CD4-positive, alpha-beta T cell (primary cell): ENCODE results near the gene NRAP. TPM values are rescaled to one million over a fixed set of nuclear protein-coding genes. Genes with fewer than 3 reads are reported as not detected.

Experiments used
- ATAC-seq: fragments of 200-7000 bp; cut with Tn5 transposase; one replicate; pipeline ENCODE4 v1.10.0; 2022; ENCODE audit warnings: mild to moderate bottlenecking; ENCODE audit not compliant: poor library complexity
- CTCF ChIA-PET: fragments of 350-600 bp; sonication (Branson Sonifier 250); formaldehyde crosslinking; loops from one replicate; lab custom pipeline; 2021; ENCODE audit warnings: antibody characterized with exemption, inconsistent platforms; lab: Charles Lee
- POLR2A ChIA-PET: fragments of 350-600 bp; sonication (Branson Sonifier 250); formaldehyde crosslinking; loops from one replicate; lab custom pipeline; 2021; ENCODE audit warnings: antibody characterized with exemption, inconsistent platforms; lab: Charles Lee
- DNase-seq, 14 experiments: peaks; one replicate each; pipeline ENCODE4 v3.0.0-alpha.2; 2013 to 2020; ENCODE audit warnings: mixed read lengths in 2 of 14
- H3K27ac ChIP-seq, 2 donors: one replicate each; pipeline versions ENCODE4 v1.5.1 to v1.7.0; 2013; ENCODE audit warnings: low read length in 2 of 2, low read depth in 1 of 2, mild to moderate bottlenecking in 1 of 2
- H3K27me3 ChIP-seq, 2 experiments: 1 replicate in 1 of 2; 2 replicates in 1 of 2; pipeline versions ENCODE4 v1.6.1 to v1.7.0; 2013; ENCODE audit warnings: low read length in 2 of 2, control low read depth in 1 of 2, mild to moderate bottlenecking in 1 of 2, moderate library complexity in 1 of 2; ENCODE audit not compliant: insufficient read depth in 2 of 2, control insufficient read depth in 1 of 2
- H3K36me3 ChIP-seq: one replicate; pipeline ENCODE4 v1.6.1; 2013; ENCODE audit warnings: low read length, control low read depth; ENCODE audit not compliant: insufficient read depth
- H3K4me1 ChIP-seq: one replicate; pipeline ENCODE4 v1.6.1; 2013; ENCODE audit warnings: low read length, control low read depth; ENCODE audit not compliant: insufficient read depth
- H3K4me3 ChIP-seq: one replicate; pipeline ENCODE4 v1.5.1; 2013; ENCODE audit warnings: mild to moderate bottlenecking, low read length, moderate library complexity
- H3K9me3 ChIP-seq, 2 experiments: 1 replicate in 1 of 2; 2 replicates in 1 of 2; pipeline versions ENCODE4 v1.6.1 to v1.7.0; 2013; ENCODE audit warnings: low read length in 2 of 2, mild to moderate bottlenecking in 2 of 2, control low read depth in 1 of 2, moderate library complexity in 1 of 2; ENCODE audit not compliant: control insufficient read depth in 1 of 2, insufficient read depth in 1 of 2
- H3K27ac Mint-ChIP-seq: one replicate; pipeline ENCODE4 v1.8.0; 2020; ENCODE audit warnings: mixed read lengths
- H3K27me3 Mint-ChIP-seq: one replicate; pipeline ENCODE4 v1.8.0; 2021; ENCODE audit warnings: mixed read lengths
- H3K36me3 Mint-ChIP-seq: one replicate; pipeline ENCODE4 v1.8.0; 2021; ENCODE audit warnings: low read depth, mixed read lengths
- H3K4me1 Mint-ChIP-seq: one replicate; pipeline ENCODE4 v1.8.0; 2021; ENCODE audit warnings: low read depth, mixed read lengths
- H3K4me3 Mint-ChIP-seq: one replicate; pipeline ENCODE4 v1.8.0; 2020; ENCODE audit warnings: mild to moderate bottlenecking, mixed read lengths
- H3K9me3 Mint-ChIP-seq: one replicate; pipeline ENCODE4 v1.8.0; 2020; ENCODE audit warnings: mixed read lengths
- CTCF ChIP-seq: fragments of 200-600 bp; IDR thresholded peaks from one replicate; pipeline ENCODE4 v1.8.0; 2022; ENCODE audit warnings: antibody characterized with exemption, mild to moderate bottlenecking
- intact Hi-C, 2 experiments: fragments of 100-400 bp; cut with DNase I in 1 of 2; cut with micrococcal nuclease in 1 of 2; formaldehyde crosslinking; loops; one replicate each; pipeline versions ENCODE4 v1.15.1 to v1.9.0; 2023 to 2025; cut with DNase I, micrococcal nuclease
- total RNA-seq, 174 experiments: library from RNA in 2 of 174; stranded (reverse) in 2 of 174; gene quantifications; one replicate each; pipeline ENCODE4 v1.2.3 and lab custom pipeline; 2021 to 2026

The NRAP gene
- total RNA-seq, 2 experiments from 2014 or later: not detected

DNA sequence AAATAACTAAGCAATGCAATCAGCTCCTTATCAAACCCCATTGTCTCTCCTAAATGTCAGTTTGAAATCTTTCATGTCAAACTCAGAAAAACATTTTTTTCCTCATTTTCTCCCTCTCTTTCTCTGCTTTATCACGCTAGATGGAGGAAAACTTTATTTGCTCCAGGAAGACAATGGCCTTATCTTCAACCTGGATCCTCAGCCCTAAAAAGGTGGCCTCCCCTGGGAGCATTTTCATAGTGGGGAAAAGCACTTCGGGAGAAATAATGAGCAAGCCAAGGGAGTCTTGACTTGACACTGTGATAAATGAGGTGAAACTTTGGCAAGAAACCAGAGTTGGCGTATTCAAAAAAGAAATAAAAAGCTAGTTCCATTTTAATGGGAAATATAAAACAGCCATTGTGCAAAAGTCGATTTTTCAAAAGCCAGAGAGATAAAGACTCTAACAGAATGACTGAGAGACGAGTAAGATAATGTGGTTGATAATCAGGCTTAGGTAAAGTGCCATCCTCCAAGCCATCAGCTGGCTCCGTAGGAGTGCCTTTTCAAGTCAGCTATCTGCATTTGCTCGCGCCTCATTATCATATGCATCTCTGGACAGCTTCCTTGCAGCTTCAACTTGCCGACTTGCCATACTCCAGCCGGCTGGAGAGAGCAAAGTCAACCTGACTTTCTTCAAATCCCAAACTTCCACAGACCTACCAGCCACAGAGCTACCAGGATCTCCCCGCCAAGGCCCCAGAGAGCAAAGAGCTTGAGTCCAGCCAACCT, 91.1 kb downstream of the NRAP start:
- ATAC-seq (no peak), DNase-seq (no peak)
- H3K4me3 ChIP-seq: no peak overlapping the region
- CTCF ChIA-PET: interaction anchor here (1.0 kb wide), 1 partner anchor 9 kb away, joined by 3 read pairs; no protein-coding TSS in a partner anchor
- peaks cover 0 to 4% of the 10 kb centered on the region in 2 experiments for H3K9me3 ChIP-seq
- POLR2A ChIA-PET: no interaction called here
- H3K4me1 ChIP-seq: no peaks in the 10 kb centered on the region
- no peak overlapping the region for H3K27ac Mint-ChIP-seq
- no peaks in the 10 kb centered on the region for H3K27me3 ChIP-seq
- no peak overlapping the region for H3K27ac ChIP-seq
- no peaks in the 10 kb centered on the region for H3K9me3 Mint-ChIP-seq
- H3K4me1 Mint-ChIP-seq: no peaks in the 10 kb centered on the region
- no peaks in the 10 kb centered on the region for H3K36me3 ChIP-seq
- intact Hi-C loops: no loop called here
- H3K27me3 Mint-ChIP-seq: no peaks in the 10 kb centered on the region
- no peak overlapping the region for H3K4me3 Mint-ChIP-seq
- TF ChIP-seq CTCF: no peak
- H3K36me3 Mint-ChIP-seq: no peaks in the 10 kb centered on the region

DNA sequence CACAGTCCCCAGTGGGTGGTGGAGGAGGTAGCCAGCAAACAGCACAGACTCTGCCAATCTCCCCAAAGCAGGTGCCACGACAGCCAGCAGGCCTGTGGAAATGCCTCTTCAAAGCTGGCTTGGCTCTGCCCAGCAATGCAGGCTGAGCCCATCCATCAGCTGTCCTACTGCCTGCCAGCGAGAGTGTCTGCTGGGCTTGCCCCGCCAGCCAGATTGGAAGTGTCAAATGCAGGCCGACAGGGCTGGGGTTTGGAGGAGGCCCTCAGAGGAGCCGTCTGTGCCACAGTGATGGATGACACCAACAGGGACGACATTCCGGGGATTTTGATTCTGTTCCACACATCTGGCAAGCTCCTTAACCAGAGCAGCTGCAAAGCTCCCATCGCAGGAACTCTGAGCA, 94.3 kb downstream of the NRAP start:
- no peak overlapping the region for H3K27ac ChIP-seq
- Mint-ChIP-seq H3K36me3 (no peaks in the 10 kb centered on the region), H3K27ac (no peak overlapping the region), H3K4me3 (no peak overlapping the region), H3K4me1 (no peaks in the 10 kb centered on the region), H3K27me3 (no peaks in the 10 kb centered on the region), H3K9me3 (no peaks in the 10 kb centered on the region)
- ATAC-seq (no peak), DNase-seq (no peak)
- no peaks in the 10 kb centered on the region for H3K4me1 ChIP-seq
- H3K27me3 ChIP-seq: no peaks in the 10 kb centered on the region
- H3K9me3 ChIP-seq: peaks cover 0 to 4% of the 10 kb centered on the region in 2 experiments
- intact Hi-C loops: no loop called here
- no peak for TF ChIP-seq CTCF
- H3K4me3 ChIP-seq: no peak overlapping the region
- no peaks in the 10 kb centered on the region for H3K36me3 ChIP-seq
- POLR2A ChIA-PET: no interaction called here
- CTCF ChIA-PET: no interaction called here

DNA sequence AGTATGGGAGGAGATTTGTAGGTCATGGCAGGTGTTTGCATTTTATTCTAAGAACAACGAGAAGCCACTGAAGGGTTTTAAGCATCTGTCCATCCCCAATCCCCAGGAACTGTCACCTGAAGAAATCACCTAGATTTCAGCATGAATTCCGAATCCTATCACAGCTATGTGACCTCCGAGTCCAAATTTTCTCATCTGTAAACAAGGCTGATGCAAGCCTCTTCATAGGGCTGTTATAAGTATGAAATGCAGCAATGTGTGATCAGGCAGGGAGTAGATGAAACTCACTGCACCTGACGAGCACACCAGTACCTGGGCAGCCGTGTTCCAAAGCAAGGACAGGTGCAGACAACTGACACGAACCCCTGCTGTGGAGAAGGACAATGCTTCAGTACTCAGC, 97.0 kb downstream of the NRAP start:
- intact Hi-C loops: no loop called here
- POLR2A ChIA-PET: no interaction called here

More for the DNA sequence above, 97.0 kb downstream of the NRAP start:
- no peak overlapping the region for H3K27ac ChIP-seq
- Mint-ChIP-seq H3K9me3 (no peaks in the 10 kb centered on the region), H3K4me1 (peaks cover 4% of the 10 kb centered on the region), H3K4me3 (no peak overlapping the region), H3K27ac (no peak overlapping the region), H3K27me3 (peaks cover 8% of the 10 kb centered on the region), H3K36me3 (no peaks in the 10 kb centered on the region)
- DNase-seq: no peak
- no peaks in the 10 kb centered on the region for H3K27me3 ChIP-seq
- H3K4me1 ChIP-seq: peaks cover 4% of the 10 kb centered on the region
- no peak overlapping the region for H3K4me3 ChIP-seq
- CTCF ChIA-PET: no interaction called here
- no peak for TF ChIP-seq CTCF
- peaks cover 0 to 4% of the 10 kb centered on the region in 2 experiments for H3K9me3 ChIP-seq
- H3K36me3 ChIP-seq: no peaks in the 10 kb centered on the region
- ATAC-seq: no peak
